NCI-H2227 treated with DMSO at 0.1 percent for 48 hours (cell line): ENCODE data around the gene MALAT1.

ENCODE experiments used
- DNase-seq: peaks from one replicate; lab custom pipeline; 2025; lab: John Stamatoyannopoulos, UW

The MALAT1 gene

GRCh38 chr11:65479184-65480145, 19.4 kb upstream of the MALAT1 start:
- DNase-seq, result no peak

DNA sequence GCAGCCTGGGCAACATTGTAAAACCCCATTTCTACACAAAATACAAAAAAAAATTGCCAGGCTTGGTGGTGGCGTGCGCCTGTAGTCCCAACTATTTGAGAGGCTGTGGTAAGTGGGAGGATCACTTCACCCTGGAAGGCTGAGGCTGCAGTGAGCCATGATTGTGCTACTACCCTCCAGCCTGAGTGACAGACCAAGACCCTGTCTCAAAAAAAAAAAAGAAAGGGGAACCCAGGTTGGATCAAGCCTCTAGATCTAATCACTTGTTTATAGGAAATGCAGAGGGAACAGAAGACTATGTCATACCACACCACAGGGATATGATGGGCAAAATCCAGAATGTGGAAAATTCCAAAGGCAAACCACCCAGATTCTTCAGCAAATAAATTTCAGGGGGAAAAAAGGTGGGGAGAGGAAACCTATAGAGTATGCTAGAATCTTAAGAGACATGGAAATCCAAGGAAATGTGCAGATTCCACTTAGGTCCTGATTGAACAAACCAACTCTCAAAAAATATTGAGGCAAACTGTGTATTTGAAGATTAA, 16.5 kb upstream of the MALAT1 start:
- no peak for DNase-seq

DNA sequence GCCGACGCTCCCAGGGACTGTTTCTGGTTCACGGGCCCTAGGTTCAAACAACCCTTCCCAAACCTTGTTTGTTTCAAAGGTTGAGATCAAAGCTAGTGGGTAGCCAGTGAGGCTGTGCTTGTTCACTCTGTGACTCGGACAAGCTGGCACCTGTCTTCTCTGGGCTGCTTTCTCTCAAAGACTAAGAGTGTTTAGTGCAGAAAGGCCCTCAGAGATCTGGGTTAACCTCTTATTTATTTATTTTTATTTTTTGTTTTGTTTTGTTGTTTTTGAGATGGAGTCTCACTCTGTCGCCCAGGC, 13.0 kb upstream of the MALAT1 start:
- DNase-seq, result no peak

DNA sequence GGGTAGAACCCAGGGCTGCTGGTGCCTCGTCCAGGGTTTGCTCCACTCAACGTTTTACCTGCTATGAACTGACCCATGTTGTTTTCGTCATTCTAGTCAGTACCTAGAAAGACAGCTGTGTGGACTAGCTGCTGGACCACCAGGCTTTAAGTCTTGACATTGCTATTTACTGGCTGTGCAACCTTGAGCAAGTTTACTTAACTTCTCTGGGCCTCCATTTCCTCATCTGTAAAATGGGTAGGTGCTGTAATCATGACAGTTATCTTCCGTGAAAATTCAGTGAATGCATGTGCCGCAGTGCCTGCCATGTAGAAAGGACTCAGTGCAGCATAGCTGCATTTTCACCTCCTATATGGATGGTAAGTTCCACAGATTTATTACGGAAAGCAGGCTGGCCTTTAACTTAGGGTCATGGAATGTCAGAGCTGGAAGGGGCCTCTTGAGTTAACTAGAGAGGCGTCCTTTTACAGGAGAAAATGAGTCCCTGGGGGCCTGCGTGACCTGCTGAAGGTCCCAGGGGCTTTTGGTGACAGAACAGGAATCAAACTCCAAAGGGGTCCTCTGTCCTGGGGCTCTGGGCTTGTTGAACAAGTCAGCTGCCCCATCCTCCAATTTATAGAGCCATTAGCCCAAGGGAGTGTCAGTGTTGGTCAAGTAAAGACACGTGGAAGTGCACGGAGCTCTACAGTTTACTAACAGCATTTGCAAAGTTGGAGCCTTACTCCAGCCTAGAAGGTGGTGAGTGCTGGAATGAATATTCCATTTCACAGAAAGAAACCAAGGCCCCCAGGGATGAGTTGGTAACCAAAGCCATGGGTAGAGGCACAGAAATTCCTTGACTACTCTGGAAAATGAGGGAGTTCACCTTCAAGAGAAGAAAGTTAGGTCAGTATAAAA, 12.0 kb upstream of the MALAT1 start:
- DNase-seq, result no peak

- peak; percentile 99 for DNase-seq
Measured at GRCh38 chr11:65487467-65488272, 11.2 kb upstream of the MALAT1 start.

DNA sequence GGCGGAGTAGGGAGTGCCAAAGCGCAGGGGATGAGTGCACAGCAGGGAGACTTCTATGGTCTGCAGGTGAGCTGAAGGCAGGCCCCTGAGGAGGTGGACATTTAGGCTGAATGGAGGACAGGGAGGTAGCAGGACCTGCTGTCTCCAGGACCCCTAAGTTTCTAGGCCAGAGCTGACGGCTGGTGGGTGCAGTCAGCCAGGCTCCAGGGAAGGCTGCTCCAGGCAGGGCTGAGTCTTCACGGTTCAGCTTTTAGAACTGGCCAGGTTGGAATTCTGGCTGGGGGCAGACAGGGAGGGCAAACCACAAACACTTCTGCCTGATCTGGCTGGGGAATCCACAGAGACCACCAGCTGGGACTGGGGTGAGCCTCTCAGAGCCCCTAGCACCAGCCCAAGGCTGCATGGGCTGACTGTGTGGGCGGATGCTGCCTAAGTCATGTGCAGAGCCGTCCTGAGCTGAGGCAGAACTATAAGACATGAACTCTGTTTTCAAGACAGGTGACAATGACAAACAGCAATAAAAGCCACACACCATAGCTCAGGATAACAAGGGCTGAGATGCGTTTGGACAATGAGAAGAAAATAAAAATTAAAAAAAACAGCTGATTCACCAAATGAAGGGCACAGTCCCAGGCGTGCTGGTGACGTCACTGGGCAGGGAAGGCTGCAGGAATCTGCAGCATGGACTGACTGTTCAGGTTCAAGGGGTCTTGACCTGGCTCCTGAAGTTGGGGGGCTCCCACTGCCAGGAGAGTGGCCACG, 10.4 kb upstream of the MALAT1 start:
- DNase-seq, result no peak

DNA sequence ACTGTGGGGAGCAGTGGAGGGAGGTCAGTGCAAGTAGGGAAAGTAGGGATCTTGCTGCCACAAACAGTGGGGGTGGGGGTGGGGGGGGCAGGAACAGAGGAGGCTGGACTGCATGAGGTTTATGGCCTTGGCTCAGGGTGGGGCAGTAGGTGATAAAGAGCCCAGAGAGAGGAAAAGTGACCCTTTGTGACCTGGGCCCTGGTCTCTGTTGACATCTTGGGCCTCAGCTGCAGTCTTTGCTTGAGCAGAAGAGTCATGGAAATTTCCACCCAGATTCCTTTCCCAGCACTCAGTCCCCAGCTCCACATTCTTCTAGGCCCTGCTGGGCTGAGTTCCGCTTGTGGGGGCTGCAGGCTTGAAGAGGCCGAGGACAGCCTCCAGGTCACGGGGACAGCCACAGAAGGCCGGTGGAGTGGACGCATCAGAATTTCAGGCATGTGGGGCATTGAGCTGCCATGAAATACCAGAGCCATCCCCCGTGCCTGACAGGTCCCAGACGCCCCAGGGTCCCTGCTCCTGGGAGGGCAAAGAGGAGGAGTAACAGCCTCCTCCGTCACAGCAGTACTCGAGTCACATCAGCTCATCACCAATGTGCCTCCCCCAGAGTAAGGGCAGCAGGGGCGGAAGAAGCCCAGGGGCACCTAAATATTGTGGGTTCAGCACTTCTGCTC, 9.7 kb upstream of the MALAT1 start:
- no peak for DNase-seq

DNA sequence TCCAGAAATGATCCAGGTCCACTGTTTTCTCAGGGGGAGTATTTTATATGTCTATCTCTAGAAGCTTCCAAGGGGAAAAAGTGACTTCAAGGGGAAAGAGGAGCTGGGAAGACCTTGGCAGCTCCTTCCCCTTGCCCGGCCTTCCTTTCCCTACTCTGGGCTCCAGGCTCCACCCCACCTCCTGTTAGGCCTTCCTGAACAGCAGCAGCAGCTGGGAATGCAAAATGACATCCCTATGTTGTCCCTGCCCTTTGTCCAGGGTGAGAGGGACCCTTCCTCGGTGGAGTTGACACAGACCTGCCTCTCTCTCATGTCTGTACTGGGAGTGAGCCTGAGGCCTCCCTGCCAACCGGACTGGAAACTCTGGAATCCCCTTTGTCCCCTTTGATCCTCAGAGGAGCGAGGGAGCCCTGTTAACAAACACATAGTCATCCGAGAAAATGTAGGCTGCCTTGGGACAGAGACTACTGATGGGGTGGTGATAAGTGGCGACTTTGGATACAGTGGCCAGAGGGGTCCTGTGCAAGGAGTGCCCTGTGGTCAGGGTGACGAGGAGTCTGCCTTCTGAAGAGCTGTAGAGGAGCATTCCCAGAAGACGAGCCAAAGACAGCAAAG, 9.0 kb upstream of the MALAT1 start:
- no peak for DNase-seq

DNA sequence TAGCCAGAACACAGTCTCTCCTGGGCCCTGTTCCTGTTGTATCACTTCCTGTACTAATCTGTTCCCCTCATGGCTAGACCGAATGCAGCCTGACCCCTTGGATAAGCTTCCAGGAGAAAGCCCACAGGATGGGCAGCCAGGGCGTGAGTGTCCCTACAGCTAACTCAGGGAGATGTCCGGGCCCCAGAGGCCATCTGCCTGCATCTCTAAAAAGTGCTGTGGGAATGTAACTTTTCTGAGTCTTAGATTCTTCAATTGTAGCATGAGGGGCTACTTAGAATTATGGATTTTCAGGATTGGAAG, 7.7 kb upstream of the MALAT1 start:
- DNase-seq, result no peak

GRCh38 chr11:65491614-65492386, 7.0 kb upstream of the MALAT1 start:
- DNase-seq, result peak; percentile 74

DNA sequence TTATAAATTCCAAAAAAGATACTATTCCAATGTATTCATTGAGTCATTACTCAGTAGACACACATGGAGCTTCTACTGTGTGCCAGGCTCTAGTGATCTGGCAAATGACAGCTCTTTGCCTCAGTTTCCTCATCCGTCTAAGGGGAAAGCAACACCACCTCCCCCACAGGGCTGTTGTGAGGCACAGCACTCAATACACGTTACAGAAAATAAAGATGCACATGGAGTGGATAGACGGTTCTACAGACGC, 6.5 kb upstream of the MALAT1 start:
- no peak for DNase-seq

DNA sequence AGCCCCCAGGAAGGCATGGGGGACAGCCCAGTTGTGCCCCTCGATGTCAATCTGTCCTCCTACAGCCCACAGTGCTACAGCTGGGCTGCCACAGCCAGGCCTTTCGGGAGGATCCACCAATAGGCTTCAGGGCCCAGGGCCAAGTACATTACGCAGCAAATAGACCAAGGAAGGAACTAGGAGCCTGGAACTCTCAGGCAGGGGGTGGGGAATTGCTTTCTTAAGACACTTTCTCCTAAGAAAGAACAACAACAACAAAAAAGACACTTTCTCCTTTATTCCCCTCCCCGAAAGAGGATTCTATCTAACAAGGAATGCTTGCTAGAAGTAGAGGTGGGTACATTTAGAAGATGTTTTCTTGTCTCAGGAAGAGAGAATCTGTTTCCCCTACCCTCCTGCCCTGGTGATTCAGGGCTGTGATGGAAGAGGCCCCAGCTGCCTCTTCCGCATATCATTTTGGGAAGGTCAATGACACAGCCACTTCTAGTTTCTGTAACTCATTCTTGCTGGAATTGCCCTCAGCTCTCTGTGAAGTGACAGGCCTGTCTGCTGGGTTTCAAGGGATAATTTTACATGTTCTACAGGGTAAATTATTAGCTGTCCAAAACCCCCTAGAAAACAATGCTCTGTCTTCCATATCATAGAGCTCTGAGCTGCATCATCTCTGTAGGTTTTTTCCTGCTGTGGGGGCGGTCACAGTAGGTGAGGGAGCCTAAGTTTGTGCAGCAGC, 6.0 kb upstream of the MALAT1 start:
- DNase-seq, result peak; percentile 92

GRCh38 chr11:65493367-65494176, 5.3 kb upstream of the MALAT1 start:
- DNase-seq, result no peak

DNA sequence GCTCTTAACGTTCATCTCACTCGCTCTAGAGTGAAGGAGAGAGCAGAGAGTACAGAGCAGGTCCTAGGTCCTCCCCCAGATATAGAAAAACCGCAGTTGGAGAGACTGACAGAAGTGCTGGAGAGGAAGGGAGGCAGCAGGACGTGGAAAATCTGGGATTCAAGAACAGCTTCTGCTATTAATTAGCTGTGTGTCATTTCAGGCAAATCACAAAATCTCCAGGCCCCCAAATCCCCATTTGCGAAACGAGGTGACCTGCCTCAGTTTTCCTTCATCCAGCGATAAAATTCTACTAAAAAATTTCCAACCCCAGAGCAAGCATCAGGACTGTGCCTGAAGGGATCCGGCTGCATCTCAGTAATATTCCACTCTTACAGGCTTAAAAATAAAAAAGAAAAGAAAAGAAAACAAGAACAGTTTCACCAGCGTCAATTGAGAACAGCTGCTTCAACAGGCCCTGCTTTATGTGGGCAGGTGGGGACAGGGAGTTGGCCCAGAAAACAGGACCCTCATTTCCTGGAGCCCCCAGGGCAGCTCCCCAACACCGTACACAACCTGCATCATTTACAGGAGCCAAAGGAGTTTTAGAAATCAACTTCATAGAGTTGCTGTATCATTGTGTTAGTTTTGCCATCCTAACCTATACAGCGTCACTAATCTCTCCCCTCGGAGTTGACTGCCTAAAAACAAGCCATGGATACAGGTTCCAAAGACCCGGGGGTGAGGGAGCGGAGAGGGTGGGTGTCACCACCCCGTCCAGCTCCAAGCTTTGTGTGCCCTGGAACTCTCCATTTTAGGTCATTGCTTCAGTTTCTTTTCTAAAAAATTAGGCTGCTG, 2.3 kb upstream of the MALAT1 start:
- peak; percentile 77 for DNase-seq

- DNase-seq, result peak; percentile 100
Measured at GRCh38 chr11:65497141-65498041, 1.5 kb upstream of the MALAT1 start.

DNA sequence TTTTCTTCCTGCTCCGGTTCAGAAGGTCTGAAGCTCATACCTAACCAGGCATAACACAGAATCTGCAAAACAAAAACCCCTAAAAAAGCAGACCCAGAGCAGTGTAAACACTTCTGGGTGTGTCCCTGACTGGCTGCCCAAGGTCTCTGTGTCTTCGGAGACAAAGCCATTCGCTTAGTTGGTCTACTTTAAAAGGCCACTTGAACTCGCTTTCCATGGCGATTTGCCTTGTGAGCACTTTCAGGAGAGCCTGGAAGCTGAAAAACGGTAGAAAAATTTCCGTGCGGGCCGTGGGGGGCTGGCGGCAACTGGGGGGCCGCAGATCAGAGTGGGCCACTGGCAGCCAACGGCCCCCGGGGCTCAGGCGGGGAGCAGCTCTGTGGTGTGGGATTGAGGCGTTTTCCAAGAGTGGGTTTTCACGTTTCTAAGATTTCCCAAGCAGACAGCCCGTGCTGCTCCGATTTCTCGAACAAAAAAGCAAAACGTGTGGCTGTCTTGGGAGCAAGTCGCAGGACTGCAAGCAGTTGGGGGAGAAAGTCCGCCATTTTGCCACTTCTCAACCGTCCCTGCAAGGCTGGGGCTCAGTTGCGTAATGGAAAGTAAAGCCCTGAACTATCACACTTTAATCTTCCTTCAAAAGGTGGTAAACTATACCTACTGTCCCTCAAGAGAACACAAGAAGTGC, 661 bp upstream of the MALAT1 start:
- peak; percentile 67 for DNase-seq
